GM19468 (cell line): ENCODE measurements around the gene FNTB.
A peak's percentile ranks its signal among the peaks of the same experiment; 100 is the strongest.
"Not testable (repeated sequence)": the region's sequence is repeated elsewhere in the genome, so short reads cannot be mapped to it uniquely, and the experiment has no call there.

Source experiments
- ATAC-seq: cut with Tn5 transposase; IDR thresholded peaks from one replicate; pipeline ENCODE4 v1.9.1; 2021; ENCODE audit warnings: mild to moderate bottlenecking, moderate library complexity, moderate number of reproducible peaks; ENCODE audit not compliant: unreplicated experiment; ENCODE audit errors: extremely low read depth

FNTB gene

DNA sequence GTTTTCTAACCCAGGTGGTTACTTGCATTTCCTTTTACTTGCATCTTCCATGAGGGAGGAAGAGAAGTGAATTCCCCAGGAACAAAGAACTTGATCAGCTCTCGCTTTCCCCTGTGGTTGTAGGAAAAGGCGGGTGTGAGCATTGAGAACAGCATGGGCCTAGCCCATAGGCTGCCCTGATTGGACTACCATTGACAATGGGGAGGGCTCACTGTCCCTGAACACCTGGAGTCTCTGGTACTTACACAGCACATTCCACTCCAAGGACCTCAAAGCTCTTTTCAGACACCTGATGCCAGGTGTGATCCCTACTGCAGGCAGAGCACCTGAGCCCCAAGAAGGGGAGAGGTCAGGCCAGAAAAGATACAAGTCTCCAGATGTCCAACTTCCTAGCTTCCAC, 90.6 kb downstream of the FNTB start:
- no peak for ATAC-seq

DNA sequence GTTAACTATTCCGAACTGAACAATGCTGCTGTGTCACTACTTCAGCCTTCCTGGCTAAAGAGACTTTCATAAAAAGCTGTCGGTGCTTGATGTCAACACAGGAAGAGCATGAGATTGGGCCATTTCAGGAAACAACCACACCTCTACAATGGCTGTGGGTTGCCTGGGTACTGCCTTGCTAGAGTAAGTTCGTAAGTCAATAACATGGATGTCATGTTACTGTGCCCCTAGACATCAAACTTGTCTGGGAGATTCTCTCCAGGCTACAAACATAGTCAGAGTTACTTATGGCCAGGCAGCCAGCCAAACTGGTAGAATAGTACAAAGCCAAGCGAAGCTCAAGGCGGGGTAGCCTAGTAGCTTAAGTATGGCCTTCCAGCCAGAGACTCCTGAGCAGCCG, 92.5 kb downstream of the FNTB start:
- no peak for ATAC-seq

DNA sequence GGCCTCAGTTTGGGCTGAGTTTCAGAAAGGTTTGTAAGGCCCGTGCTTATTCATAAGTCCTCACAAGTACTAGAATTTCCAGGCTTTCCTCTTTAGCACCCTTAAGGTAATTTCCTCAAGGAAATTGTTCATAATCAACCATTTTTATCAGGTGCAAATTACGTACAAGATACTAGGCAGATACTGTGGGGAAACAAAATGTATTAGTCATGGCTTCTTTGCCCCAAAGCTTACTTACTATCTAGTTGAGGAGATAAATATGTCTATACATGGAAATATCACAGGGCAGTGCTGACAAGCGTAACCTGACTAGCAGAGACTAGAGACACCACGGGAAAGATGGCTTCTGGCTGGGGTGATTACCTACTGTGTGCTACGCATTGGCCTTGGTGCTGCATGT, 93.1 kb downstream of the FNTB start:
- no peak for ATAC-seq

DNA sequence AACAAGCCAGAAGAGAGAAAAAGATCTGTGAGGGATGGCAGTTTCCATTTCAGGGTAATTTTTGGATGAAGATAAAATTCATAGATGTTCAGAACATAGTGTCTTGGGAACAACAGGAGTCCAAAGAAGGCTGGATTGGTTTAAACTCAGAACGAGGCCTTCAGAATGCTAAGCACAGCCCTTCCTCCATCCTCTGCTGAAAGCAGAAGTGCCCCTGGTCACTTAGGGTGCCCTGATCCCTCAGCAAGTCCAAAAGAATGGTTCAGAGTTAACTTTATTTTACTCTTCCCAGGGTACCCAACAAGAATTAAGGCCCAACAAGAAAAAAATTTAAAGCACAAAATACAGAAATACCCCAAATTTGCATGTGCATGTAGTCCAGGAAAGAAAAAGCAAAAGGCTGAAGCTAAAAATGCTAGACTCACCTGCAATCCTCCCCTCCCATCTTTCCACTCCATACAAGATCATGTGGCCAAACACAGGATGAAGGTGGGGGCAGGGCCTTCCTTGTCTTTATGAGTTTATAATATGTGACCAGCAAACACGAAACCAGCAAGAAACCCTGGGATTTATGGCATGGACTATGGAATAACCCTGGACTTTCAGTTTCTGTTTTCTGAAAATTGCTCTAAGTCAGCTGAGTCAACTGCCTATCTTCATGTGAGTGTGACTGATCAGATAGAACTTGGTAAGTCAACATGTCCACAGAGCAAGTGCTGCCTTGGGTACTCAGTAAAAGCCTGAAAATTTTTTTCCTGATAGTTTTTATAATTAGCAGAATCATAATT, 94.5 kb downstream of the FNTB start:
- ATAC-seq, result no peak

DNA sequence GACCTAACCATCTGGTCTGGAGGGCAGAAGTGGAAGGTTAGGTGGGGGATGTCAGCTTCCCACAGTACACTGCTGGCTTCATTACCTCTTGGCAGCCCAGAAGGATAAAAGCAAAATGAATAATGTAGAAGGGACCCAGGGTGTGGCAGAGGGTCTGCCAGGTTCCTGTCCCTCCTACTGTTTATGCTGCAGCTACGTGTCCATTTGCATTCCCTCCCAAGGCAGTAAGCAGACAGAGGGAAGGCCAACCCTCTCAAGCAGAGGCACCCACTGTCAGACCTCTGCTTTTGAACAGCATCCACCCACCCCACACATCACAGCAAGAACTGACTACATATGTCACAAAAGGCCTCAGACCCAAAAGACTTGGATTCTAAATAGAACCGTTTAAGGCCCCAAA, 96.2 kb downstream of the FNTB start:
- no peak for ATAC-seq

DNA sequence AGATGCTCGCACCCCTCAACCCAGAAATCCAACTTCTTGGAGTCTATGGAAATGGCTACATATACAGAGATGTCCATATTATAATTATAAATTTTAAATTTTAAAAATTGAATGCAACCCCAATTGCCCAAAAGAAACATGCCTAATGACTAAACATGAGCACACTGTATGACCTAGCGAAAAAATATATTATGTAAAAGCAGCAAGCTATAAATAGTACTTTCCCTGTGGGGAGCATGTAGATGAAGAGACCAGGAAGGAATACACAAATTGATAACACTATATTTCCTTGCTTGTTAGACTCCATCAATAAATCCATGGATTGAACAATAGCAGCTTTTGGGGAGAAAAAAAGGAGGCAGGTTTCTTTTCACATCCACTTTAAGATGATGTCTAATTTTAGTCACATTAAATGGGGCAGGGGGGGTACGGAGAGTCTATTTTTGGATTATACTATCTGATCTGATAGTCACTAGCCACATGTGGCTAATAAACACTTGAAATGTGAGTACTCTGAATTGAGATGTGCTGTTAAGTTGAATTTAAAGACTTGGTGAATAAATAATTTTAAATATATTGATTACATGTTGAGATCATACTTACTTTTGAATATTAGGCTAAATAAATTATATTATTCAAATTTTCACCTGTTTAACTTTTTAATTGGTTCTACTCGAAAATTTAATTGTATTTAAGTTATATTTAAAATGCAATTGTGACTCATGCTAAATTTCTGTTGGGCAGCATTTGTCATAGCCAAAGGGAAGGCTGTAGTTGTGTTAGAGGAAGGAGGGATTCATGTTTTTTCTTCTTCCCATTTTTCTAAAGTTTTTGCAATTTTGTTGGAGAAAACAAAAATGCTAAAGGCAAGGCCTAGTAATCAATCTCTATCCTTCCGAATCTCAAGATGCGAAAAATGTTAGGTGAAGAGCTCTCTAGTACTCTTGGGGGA, 98.1 kb downstream of the FNTB start:
- ATAC-seq, result no peak

DNA sequence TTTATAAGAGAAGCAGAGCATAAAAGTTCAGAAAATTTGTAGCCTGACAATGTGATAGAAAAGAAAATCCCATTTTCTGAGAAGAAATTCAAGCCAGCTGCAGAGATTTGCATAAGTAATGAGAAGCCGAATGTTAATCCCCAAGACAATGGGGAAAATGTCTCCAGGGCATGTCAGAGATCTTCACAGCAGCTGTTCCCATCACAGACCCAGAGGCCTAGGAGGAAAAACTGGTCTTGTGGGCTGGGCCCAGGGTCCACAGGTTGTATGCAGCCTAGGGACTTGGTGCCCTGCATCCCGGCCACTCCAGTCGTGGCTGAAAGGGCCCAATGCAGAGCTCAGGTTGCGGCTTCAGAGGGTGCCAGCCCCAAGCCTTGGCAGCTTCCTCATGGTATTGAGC, 100.0 kb downstream of the FNTB start:
- not testable (repeated sequence) for ATAC-seq

DNA sequence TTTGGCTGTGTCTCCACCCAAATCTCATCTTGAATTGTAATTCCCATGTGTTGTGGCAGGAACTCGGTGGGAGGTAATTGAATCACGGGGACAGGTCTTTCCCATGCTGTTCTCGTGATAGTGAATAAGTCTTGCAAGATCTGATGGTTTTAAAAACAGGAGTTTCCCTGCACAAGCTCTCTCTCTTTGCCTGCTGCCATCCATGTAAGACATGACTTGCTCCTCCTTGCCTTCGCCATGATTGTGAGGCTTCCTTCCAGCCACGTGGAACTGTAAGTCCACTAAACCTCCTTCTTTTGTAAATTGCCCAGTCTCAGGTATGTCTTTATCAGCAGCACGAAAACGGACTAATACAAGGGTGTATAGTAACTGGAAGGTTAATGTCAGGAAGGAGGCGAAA, 101.1 kb downstream of the FNTB start:
- ATAC-seq, result not testable (repeated sequence)

DNA sequence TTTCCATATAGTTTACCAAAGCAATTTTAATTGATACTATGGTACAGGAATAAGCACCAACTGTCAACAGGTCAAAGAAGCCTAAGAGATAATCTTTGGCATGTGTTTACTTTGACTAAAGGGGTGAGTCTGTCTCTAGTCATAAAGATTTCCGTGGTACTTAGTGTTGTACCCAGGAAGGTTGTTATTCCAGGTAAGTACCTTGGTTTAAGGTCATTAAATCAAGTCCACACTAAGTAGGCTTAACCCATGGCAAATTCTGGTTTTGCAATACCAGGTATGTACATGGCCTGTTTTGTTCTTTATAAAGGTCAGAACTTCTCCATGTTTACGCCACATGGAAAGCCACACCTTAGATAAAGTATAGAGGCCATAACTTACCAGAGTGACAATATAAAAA, 105.7 kb downstream of the FNTB start:
- ATAC-seq, result no peak

DNA sequence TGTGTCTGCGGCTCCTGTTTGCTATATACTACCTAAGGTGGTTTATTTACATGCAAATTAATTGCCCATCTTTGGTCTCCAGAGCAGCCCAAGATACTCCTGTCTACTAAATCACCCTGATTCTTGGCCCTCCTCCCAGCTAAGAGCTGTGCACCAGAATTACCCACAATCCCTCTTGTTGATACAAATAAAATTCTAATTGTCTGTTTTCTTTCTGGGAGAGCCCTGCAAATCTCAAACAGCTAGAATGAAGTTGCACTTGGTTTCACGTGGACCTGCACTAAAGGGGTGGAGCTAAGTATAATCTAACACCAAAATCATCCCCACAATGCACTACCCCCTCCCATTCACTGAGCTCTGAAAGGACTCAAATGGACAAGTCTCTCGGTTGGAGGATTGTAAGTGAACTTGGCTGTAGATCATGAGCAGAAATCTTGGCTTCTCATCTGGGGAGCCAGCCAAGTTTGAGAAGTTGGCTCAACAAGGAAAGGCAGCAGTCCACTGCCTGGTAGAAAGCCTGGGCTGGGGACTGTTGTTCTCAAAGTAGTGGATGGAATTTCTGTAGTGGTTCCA, 109.0 kb downstream of the FNTB start:
- no peak for ATAC-seq

DNA sequence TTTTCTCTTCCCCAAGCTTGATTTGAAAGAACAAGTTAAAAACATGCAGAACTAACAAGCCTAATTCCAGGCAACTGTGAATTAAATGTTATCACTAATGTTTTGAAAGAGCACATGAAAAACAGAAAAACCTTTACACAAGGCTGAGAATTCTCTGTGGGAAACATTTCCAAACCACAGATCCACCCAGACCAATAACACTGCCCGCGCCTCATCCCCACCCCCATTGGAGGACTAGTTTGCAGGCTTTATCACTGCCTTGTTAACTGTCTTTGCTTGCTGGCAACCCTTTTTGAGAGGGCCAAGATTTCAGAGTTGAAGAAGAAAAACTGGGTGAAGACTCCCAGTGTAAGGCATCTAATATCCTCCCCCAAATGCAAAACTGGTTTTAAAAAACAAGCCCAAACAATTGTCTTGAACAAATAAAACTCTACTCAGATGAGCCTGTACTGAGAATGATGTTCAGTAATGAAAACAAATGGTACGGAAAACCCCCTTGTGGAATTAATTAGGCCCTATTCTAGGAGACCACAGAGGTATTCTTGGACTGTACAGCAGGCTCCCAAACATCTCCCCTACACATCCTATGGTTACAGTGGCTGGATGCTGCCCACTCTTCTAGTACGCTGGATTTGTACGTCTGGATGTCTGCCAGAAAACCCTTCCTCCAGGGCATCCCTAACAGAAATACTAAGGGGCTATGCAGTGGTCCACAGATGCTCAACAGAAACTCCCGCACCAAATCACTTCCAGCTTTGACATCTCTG, 109.8 kb downstream of the FNTB start:
- ATAC-seq, result no peak

DNA sequence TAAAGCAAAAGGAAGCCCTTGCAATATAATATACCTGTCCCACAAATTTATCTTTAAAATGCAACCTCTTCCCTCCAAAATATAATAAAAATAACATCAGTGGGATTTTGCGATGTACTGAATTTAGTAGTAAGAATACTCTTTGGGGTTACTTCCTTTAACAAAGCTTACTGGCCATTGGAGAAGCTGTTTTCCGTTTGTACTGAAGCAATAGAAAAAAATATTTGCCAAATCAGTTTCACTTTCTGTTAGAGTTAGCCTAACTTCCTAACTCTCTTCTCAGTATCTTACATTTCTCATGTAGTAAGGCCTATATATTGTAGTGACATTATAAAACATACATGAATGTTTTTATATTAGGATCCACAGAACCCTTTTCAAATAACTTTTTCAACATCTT, 111.9 kb downstream of the FNTB start:
- ATAC-seq, result no peak

DNA sequence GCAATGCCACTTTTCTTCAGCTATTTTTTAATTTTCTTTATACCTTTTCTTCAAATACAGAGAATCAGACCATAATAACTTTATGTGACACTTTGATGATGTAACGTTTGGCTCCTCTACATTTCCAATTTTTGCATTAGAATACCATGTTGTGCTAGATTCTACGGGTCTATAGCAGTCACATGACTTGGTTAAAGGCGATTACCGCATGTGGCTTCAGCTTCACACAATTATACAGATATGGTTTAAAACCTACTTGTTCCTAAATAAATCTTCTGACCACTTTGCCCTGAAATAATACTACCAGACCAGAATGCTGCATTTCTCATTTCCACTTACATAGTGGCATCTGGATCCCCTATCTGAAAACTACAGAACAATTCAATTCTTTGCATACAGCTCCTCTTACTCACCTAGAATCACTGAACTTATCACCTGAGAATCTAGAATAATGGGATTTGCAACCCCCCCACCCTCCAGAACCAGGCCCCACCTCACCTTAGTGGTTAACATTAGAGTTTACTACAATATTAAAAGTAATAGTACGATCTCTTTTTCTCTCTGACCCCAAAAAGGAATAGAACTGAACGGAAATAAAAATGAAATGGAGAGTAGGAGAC, 114.3 kb downstream of the FNTB start:
- ATAC-seq, result no peak

DNA sequence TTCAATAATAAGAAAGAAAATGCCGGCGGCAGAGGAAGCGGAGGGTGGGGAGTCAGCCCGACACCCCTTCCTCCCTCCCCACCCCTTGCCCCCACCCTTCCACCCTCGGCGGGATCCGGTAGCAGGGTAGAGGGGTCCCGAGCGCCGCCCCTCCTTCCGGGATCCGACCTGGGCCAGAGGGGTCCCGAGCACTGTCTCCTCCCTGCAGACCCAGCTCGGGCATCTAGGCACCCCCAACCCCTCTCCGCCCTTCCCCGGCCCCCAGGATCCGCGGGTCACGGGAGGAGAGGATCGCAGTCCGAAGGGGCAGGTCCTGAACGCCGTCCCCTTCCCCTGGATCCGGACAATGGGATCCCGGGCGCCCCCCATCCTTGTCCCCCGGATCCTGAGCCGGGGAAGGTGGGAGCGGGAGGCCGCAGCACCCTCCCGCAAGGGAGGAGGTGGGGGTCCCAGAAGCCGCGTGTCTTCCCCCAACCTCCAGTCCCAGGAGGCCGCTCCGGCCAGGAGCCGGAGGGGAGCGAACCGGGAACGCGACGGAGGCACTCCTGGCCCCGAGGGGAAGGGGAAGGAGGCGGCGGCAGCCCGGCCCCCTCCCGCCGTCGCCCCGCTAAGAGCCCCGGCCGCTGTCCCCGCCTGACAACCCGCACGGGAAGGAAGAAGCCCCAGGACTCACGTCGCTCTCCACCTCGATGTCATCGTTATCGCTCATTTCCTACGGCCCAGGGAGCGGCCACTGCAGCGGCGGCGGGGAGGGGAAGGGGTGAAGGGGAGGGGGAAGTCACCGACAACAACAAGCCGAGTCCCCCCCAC, 115.1 kb downstream of the FNTB start:
- ATAC-seq, result no peak

DNA sequence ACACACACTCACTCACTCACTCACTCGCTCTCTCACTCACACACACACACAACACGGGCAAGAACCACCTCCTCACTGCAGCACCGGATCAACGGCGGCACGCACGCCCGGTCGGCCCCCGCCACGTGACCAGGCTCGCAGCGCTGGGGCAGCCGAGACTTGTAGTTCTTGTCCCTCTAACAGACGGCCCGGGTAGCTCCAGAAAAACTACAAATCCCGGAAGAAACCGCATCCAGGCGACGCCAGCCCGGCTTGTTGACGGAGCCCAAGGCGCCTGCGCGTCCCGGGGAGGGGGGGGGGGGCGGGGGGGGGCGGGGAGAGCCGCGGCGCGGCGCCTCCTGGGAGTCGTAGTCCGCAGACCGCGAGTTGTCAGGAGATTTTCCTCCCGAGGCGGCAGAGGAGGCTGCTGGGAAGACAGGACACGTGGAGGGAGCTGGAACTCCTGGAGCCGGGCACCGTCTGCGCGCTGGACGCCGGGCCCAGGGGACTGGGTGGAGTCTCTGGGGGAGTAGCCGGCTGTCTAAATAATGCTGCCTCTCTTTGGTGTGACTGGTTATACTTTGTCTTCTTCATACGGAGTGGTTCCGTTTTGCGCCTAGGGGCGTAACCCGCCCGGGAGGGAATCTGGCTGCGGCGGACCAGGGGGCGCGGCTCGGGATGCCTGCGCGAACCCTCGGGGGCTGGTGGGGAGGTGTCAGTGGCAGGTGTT, 115.9 kb downstream of the FNTB start, which contains the start of gene MAX:
Gene MAX (minus strand): TSS at position 77 of the 709 bp plus-strand sequence. CDS start 178 bp downstream, outside the sequence.
- peak; percentile 74 for ATAC-seq

DNA sequence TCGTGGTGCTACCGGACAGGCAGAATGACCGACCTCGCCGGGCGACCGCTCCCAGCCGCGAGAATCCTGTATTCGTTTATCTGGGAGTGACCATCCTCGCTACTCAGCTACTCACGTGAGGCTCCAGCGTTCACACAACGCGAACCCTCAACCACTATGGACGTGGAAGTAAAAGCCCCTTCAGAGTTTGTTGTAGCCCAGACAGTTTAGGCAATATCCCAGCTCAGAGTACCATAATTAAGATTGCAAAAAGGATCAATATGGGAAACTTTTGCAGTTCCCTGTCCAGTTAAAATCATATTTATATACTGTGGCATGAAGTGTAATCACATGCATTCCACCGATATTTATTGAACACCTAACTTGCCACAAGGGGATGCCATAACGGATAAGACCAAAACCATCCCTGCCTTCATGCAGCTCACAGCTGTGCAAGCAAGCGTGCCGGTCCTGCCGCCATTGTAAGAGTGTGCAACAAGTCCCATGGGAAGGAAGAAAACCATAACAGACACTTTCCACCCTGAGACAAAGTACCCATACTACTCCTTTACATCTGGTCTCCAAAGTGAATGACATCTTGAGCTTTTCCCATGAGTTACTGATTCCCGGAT, 116.6 kb downstream of the FNTB start:
- no peak for ATAC-seq

DNA sequence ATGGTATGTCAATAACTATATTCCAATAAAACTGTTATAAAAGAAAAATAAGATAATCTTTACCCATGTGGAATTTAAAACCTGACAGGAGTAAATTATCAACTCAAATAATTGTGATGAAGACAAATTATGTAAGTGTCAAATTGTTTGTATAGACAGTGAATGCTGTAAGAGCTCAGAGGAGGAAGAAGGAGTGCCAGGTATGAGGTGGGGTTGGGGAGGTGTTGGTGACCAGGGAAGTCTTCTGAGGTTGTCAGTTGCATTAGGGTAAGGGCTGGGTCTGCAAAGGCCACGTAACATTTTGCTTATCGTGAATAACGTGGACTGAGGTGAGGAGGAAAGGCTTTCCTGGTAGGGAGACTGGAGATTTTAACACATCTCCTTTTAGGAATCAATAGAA, 118.1 kb downstream of the FNTB start:
- no peak for ATAC-seq

DNA sequence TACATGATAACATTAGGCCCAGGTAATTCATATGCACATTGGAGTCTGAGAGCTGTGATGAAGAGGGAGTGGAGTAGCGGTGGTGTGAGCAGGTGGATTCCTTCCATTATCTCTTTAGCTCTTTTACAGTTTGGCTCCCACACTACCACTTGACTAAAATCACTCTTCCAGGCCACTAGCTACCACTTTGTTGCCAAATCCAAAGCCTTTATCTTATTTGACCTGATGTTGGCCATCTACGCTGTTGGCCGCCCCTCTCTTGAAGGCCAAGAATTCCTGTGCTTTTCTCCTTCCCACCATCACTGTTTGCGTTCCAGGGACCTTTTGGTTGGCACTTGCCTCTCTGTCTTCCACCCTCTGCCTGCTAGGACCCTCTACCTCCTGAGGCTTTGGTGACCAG, 119.6 kb downstream of the FNTB start:
- no peak for ATAC-seq
